Fibroblast of skin of left biceps (primary cell): ENCODE measurements around the gene USF2.
"Not testable (repeated sequence)": the region's sequence is repeated elsewhere in the genome, so short reads cannot be mapped to it uniquely, and the experiment has no call there.

Experiments used
- DNase-seq, 2 experiments: peaks; one replicate each; pipeline ENCODE4 v3.0.0-alpha.2; 2013; ENCODE audit warnings: low read depth in 2 of 2

The USF2 gene

GRCh38 chr19:35285465-35285864 is 16.7 kb downstream of the USF2 start:
- not testable (repeated sequence) for DNase-seq

- not testable (repeated sequence) for DNase-seq
Observed at GRCh38 chr19:35286101-35286500, 17.3 kb downstream of the USF2 start.

DNA sequence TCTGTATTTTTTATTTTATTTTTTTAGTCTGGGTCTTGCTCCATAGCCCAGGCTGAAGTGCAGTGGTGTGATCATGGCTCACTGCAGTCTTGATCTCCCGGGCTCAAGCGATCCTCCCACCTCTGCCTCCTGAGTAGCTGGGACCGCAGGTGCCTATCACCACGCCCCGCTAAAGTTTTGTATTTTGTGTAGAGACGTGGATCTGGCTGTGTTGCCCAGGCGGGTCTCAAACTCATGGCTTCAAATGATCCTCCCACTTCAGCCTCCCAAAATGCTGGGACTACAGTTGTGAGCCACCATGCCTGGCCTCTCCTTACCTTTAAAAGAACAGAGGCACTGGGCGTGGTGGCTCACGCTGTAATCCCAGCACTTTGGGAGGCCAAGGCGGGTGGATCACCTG is 19.0 kb downstream of the USF2 start:
- no peak for DNase-seq

DNA sequence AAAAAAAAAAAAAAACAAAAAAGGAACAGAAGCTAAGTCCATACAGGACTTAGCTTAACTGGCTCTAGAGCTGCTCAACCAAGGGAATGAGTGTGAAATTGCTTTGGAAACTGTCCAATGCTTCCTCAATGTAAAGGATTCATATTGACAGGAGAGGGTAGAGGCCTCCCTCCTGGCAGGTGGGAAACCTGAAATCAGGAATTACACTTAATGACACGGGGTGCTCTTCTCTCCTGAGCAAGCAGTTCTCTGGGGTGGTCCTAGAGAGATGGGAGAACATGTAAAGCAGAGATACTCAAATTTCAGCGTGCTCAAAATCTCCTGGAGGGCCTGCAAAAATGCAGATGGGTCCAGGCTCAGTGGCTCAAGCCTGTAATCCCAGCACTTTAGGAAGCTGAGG is 19.6 kb downstream of the USF2 start:
- no peak for DNase-seq

DNA sequence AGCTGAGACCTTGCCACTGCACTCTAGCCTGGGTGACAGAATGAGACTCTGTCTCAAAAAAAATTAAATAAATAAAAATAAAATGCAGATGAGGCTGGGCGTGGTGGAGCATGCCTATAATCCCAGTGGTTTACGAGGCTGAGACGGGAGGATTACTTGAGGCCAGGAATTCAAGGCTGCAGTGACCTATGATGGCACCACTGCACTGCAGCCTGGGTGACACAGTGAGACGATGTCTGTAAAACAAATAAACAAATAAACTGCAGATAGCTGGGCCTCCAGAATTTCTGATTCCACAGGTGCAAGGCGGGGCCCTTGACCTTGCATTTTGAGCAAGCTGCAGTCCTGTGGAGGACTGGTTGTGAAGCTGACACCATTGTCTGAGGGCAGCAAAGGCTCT is 20.1 kb downstream of the USF2 start:
- DNase-seq, result no peak

DNA sequence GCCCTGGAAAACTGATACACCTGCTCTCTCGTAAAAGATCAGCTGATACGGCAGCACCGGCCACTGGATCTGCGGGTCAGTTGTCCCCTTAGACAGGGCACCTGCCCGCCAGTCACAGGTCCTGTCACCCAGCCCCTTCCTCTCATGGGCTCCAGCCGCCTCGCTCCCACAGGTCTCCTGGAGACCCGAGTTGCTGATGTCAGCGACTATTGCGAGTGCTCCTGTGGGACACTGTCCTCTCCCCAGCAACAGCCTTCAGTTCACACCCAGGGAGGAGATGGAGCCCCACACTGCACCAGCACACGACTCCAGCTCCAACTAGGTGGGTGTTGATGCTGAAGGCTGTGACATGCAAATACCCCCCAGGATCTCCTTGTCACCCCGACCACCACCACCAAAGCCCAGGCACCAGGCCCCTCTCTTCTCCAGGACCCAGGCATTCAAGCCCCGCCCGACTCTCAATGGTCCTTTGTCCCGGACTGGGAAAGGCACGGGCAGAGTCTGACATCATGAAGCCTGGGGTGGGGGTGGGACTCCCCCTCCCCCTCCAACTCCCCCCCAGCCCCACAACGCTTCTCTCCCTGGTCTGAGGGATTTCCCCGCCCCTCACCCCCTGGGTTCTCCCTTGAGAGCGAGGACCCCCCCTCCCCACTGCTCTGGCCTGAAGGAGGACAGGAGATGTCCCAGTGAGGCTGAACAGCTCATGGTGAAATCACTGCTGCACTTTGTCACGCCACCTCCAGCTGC is 21.8 kb downstream of the USF2 start:
- DNase-seq, result no peak

DNA sequence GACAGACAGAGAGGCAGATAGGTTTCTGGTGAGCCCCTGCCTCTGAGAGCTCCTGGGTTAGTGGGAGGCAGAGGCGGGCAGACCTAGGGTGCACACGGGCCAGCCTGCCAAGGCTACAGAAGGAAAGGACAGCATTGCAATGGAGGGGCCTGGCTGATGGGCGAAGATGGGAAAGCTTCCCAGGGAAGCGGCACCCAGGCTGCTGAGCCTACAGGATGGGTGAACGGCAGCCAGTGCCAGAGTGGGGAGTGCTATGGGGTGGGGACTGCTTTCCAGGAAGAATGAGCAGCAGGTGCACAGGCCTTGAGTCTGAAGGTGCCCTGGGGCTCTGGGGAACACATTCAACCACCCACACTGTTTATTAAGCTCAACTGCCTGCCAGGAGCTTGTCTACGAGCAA is 22.5 kb downstream of the USF2 start:
- no peak for DNase-seq

DNA sequence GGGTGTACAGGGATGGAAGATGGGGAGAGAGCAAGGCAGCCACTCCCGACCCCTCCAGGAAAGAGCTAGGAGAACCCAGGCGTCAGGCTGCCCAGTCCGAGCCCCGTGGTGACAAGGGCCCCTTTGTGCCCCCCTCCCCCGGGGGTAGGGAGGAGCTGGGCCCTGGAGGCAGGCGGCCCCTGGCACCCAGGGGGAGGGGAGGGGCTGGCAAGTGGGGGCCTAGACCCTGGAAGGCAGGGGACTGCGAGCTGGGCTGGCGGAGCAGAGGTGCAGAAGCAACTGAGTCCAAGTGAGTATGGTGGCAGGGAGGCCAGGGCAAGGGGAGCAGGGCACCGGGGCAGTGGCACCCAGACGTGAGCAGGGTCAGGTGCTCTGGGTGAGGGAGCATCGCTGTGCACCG is 23.2 kb downstream of the USF2 start, which contains the start of gene MAG:
MAG (plus strand) TSS at position 246 of the 400 bp plus-strand sequence. CDS start 3,248 bp downstream, outside the sequence.
- no peak for DNase-seq

DNA sequence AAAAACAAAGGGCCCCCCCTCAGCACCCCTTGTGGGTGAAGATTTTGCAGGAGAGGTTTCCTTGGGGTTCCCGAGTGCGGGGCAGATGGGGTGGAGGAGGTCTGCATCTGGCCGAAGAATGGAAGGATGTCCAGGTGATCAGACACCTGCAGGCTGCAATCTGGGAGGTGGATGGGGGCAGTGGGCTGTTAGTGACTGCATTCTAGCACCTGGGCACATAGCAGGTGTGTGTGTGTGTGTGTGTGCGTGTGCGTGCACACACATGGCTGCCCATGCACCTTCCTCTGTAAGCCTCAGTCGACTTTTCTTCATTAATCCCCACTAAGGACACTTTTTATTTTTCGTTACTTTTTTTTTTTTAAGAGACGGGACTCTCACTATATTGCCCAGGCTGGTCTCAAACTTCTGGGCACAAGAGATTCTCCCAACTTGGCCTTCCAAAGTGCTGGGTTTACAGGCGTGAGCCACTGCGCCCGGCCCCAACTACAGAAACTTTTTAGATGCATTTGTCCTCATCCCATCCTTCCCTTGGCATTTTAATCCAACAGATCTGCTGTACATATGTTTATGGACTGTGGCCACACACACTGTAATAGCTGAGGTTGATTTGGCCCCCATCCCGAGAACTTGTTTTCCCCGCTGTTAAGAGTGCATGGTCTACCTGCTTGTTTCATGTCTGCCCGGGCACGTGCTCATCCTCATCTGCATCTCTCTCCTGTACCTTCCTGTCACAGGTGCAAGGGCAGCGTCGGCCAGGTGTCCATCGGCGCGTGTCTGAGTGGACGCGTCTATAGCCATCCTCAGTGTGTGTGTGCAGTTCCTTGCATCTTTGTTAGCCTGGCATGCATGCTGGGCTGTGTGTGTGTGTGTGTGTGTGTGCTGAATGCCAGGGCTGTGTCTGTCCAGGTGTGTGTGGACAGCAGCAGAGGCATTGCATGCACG is 23.9 kb downstream of the USF2 start:
- DNase-seq, result no peak

DNA sequence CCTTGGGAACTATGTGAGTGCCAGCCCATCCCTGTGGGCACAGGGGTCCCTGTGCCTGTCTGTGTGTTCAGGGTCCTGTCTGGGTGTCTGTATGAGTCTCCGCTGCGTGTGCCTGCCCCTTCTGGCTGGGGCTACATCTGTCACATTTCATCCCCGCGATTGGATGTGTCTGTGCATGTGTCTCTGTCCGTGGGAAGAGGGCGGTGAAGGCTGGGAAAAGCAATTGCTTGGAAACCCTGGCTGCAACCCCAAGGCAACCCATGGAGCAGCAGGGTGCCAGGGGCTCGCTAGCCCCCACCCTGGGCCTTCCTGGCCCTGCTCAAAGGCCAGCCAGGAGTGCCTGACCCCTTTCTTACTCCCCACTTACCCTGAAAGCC is 24.6 kb downstream of the USF2 start:
- DNase-seq, result no peak

- DNase-seq, result no peak
Observed at GRCh38 chr19:35293808-35294207, 25.0 kb downstream of the USF2 start.

- no peak for DNase-seq
Observed at GRCh38 chr19:35294328-35294727, 25.6 kb downstream of the USF2 start.

DNA sequence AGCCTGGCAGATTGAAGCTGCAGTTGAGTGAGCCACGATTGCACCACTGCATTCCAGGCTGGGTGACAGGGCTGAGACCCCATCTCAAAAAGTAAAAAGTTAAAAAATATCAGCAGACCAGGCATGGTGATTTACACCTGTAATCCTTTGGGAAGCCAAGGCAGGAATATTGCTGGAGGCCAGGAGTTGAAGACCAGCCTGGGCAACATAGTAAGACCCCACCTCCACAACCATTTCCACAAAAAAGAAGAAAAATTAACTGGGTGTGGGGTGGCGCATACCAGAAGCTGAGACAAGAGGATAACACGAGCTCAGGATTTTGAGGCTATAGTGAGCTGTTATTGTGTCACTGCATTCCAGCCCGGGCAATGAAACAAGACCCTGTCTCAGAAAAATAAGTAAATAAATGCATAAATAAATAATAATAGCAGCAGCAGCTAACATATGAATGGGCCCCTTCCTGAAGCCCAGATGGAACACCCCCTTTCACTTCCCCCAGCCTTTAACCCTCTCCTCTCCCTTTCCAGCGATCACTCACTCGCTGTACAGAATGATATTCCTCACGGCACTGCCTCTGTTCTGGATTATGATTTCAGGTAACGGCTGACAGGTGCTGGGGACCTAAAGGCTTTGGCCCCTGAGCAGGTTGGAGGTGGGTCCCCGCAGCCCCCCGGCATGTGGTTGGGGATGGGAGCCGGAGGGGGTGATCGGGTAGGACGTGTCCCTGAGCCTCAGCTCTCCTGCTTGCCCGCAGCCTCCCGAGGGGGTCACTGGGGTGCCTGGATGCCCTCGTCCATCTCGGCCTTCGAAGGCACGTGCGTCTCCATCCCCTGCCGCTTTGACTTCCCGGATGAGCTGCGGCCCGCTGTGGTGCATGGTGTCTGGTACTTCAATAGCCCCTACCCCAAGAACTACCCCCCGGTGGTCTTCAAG is 26.4 kb downstream of the USF2 start:
- DNase-seq, result no peak

DNA sequence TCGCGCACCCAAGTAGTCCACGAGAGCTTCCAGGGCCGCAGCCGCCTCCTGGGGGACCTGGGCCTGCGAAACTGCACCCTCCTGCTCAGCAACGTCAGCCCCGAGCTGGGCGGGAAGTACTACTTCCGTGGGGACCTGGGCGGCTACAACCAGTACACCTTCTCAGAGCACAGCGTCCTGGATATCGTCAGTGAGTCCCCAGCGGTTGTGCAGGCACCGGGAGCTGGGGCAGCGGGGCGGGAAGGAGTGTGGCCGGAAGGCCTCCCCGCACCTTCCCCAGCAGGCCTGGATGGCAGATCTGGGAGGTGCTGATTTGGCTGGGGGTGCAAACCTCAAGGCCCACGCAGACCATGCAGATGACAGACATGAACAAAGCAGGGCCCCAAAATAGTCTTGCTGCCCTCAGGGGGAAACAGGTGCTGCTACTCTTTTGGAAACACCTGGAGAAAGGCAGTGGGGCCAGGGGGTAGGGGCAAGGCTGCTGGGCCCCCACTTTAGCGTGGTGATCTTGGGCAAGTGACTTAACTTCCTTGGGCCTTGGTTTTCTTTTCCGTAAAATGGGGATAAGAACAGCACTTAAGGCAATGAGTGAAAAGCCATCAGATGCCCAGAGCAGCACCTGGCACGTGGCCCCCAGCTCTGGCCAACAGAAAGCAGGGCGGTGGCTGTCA is 27.2 kb downstream of the USF2 start:
- no peak for DNase-seq

- DNase-seq, result no peak
Observed at GRCh38 chr19:35296644-35297514, 28.1 kb downstream of the USF2 start.

- DNase-seq, result no peak
Observed at GRCh38 chr19:35297515-35297848, 28.7 kb downstream of the USF2 start.

DNA sequence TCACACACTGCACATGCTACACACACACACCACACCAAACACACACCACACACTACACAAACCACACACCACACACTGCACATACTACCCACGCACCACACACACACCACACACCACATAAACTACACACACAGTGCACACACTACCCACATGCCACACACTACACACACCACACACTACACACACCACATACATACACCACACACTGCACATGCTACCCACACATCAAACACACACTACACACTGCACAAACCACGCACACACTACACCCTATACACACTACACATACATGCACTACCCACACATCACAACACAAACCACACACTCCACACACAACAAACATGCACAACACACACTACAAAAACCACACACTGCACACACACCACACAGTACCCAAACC is 29.2 kb downstream of the USF2 start:
- DNase-seq, result no peak

GRCh38 chr19:35298561-35298972 is 29.8 kb downstream of the USF2 start:
- DNase-seq, result no peak

DNA sequence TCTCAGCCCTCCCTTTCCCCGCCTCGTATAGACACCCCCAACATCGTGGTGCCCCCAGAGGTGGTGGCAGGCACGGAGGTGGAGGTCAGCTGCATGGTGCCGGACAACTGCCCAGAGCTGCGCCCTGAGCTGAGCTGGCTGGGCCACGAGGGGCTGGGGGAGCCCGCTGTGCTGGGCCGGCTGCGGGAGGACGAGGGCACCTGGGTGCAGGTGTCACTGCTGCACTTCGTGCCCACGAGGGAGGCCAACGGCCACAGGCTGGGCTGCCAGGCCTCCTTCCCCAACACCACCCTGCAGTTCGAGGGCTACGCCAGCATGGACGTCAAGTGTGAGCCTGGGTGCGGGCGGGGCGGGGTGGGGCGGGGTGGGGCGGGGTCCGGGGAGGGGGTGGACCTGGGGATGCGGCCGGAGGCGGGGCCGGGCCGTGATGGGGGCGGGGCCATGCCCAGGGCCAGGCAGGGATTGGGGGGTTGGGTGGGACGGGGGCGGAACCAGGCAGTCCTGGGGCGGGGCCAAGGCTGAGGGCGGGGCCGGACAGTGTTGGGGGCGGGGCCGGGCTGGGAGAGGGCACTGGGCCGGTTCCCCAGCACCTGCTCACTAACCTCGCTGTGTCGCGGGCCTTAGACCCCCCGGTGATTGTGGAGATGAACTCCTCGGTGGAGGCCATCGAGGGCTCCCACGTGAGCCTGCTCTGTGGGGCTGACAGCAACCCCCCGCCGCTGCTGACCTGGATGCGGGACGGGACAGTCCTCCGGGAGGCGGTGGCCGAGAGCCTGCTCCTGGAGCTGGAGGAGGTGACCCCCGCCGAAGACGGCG is 31.0 kb downstream of the USF2 start:
- no peak for DNase-seq

DNA sequence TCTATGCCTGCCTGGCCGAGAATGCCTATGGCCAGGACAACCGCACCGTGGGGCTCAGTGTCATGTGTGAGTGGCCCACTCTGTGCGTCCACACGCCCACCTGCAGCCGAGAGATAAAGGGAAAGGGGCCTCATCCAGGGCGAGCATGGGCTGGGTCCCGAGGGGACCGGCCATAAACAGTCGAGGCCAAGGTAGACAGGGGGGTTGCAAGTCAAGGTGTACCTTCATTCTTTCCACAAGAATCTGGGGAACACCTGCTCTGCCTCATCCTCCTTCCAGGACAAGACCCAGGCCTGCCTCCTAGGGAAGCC is 31.5 kb downstream of the USF2 start:
- no peak for DNase-seq
